ENCODE results near the gene CACTIN.

The CACTIN gene

DNA sequence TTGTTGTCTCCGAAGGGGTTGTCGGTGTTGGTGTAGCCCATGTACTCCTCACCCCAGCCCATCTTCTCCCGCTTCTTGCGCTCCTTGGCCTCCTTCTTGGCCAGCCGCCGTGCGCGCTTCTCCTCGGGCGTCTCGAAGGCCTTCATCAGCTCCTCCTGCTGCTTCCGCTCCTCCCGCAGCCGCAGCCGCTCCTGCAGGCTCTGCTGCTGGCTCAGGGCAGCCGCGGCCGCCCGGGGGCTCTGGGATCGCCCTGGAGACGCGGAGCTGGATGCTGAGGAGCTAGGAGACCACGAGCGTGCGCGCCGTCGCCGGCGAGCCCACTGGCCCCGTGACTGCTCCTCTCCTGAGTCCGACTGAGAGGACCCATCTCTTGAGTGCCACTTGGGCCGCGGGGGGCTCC is 2.9 kb downstream of the CACTIN start:
- no peak for DNase-seq

DNA sequence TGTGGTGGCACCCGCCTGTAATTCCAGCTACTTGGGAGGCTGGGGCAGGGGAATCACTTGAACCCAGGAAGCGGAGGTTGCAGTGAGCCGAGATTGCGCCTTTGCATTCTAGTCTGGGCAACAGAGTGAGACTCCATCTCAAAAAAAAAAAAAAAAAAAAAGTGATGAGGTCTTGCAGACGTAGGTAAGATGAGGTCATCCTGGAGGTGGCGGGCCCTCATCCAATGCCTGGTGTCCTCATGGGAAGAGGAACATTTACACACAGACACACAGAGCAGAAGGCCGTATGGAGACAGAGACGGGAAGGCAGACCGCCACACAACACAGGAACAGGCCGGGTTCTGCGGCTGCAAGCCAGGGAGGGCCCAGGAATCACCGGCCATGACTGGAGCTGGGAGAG is 4.4 kb downstream of the CACTIN start:
- no peak for DNase-seq

DNA sequence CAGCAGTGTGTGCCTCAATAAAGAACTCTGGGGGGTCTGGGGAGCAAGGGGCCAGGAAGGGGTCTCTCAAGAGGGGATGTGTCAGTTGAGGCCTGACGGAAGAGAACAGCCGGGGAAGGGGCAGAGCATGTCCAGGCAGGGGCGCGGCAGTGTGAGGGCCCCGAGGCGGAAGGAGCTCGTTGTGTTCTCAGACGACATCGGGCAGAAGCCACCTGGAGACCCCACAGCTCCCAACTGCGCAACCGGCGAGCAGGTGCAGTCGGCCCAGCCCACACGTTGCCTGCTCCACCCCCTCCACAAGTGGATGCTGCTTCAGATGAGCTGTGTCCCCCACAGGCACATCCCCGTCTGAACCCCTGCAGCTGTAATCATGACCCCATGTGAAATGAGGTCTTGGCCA is 4.9 kb downstream of the CACTIN start:
- DNase-seq: no peak

DNA sequence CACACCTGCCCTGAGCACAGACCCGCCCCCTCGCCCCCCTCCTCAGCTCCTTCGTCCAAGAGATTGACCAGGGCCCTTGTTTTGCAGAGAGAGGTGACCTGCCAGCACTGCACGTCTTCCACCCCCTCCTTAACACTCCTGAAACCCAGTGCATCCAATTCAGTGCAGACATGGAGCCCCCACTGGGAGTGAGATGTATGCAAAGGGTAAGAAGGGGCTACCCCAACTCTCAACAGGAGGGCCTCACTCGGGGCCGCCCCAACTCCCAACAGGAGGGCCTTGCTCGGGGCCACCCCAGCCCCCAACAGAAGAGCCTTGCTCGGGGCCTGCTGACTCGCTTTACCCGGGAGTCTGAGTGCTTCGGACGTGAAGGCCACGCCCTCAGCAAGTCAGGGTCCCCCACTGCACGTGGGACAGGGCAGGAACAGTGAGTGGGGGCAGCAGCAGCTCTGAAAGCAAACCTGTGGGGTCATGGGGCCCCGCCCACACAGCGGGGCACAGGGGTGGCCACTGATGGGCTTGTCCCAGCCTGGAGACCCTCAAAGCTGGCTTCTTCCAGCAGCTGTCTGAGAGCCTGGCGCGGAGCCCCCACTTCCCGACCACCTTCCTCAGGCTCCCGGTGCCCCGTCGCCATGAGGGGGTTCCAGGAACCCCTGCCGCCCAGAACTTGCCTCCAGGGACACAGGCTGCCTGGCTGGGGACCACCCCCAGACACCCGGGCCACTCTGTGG is 5.6 kb downstream of the CACTIN start:
- no peak for DNase-seq

DNA sequence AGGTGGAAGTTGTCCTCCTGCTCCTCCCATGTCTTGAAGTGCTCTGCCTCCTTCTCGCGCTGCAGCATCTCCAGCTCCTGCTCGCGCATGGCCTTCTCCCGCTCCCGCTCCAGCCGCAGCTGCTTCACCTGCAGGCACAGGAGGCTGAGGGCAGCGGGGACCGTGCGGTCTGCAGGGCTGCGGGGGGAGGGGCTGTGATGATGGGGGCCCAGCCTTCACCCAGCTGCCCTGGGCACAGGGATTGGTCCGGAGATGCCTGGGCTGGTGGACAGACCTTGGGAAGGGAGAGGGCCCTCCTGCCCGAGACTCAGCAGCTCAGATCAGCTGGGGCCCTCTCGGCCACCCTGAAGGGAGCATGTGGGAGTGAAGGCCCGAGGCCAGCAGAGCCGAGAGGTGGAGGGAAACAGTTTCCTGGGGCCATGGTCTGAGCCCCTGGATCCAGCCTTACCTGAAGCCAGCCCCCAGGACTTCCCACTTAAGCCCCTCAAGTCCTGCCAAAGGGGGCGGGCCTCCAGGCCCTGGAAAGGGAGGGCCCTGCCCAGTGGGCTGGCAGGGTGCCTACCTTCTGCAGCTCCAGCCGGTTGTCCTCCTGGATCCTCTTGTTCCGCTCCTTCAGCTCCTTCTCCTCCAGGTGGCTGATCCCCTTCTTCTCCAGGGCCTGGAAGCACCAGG is 6.3 kb downstream of the CACTIN start:
- DNase-seq: no peak

DNA sequence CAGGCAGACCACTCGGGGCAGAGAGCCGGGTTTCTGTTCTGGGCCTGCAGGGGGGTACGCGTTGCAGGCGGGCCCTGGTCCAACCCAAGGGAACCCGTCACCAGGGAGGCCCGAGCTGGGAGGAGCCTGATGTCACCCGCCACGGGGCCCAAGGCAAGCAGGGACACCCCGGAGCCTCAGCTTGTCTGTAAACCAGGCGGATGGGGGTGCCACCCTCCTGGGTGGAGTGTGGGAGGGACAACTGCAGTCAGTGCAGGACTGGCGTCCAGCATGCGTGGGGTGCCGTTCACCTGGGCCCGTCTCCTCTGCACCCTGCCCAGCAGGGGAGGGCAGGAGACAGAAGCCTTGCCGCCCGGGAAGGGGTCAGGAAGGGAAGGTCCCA is 7.0 kb downstream of the CACTIN start:
- DNase-seq: no peak

DNA sequence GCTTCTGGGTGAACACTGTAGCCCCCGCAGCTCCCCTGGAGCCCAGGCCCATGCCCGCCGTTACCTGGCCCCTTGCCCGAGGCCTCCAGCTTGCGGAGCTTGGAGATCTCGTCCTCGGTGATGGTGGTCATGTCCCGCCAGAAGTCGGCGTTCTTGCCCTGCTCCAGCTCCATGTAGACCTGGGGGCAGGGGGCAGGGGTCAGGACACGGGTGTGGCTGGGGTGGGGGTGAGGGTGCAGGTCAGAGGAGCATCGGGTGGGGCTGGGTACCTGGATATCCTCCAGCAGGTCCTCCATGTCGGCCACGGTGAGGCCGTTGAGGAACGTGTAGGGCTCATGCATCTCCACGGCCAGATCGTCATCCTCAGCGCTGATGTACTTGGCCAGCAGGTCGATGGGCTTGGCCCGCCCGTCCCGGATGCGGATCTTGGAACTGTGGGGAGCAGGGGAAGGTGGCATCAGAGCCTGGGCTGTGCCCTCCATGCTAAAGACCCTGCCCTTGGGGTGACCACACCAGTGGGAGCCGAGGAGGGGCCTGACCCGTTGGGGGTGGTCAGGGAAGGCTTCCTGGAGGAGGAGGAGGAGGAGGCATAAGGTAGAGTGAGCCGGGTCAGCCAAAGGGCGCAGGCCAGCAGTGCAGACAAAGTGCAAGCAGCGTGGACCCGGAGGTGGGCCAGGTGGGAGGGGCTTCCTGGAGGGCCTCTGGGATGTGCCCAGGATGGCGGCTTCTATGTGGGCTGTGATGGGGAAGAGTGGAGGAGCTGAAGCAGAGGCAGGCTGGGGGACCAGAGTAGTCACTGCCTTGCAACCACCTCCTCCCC is 7.6 kb downstream of the CACTIN start:
- no peak for DNase-seq

DNA sequence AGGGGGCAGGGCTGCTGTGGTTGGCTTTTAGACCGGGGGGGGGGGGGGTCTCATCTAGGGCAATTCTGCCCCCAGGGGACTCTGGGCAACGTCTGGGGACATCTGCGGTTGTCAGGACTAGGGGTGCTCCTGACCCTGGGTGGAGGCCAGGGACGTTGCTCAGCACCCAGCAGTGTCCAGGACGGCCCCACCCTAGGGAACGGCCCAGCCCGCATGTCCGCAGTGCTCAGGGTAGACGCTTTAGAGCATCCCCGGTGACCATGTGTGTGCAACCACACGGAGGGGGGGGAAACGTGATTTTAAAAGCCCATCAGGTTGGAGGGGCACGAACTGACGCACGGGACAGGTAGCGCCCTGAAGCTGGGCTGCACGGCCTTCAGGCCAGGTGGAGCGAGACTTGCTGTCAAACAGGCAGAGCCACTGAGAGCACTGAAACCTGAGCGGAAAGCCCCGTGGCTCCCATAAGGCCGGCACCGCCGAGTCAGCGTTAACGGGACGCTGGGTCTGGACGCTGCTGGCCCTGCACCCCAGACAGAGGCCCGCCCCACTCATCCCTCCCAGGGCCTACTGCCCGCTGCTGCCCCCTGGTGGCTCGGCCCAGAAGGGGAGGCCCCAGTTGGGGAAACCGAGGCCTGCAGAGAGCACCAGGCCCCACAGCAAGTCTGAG is 8.3 kb downstream of the CACTIN start:
- DNase-seq: peak; percentile 70

DNA sequence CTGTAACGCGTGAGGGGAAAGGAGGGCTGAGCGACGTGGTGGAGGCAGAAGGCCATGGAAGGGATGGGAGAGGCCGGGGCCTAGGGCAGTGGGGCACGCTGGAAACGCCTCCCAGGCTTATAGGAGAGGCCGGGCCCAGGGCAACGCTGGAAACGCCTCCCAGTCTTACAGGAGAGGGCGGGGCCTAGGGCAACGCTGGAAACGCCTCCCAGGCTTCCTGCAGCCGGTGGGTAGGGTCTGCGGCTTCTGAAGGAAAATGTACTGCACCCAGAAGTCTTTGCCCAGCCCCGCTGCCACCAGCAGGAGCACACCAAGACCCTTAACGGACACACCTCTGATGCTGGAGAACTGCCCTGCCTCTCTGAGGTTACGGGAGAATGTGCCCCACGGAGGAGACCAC is 9.1 kb downstream of the CACTIN start:
- no peak for DNase-seq

DNA sequence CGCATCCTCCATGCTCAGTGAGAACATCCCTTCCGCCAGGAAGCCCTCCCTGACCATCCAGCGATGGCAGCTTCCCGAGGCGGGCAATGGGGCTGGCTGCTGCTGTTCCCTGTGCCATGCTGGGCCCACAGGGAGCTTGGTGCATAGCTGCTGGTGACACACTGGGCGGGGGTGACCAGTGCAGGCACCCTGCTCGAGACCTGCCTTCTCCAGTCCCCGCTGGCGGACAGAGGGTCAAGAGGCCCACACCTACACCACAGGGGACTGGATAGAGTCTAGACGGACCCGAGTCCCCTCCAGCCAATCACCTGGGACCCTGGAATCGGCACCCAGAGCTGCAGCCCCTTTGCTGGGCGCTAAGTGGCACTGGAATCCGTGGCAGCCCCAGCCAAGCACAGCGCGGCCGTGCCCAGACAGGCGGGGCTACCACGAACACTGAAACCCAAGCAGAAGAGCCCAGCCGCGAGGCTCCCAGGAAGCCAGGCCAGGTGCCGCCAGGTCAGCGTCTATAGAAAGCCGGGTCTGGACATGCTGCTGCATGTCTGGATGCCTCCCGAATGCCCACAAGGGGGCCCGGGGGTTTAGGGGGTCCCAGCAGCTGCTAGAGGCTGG is 11.0 kb downstream of the CACTIN start:
- no peak for DNase-seq

DNA sequence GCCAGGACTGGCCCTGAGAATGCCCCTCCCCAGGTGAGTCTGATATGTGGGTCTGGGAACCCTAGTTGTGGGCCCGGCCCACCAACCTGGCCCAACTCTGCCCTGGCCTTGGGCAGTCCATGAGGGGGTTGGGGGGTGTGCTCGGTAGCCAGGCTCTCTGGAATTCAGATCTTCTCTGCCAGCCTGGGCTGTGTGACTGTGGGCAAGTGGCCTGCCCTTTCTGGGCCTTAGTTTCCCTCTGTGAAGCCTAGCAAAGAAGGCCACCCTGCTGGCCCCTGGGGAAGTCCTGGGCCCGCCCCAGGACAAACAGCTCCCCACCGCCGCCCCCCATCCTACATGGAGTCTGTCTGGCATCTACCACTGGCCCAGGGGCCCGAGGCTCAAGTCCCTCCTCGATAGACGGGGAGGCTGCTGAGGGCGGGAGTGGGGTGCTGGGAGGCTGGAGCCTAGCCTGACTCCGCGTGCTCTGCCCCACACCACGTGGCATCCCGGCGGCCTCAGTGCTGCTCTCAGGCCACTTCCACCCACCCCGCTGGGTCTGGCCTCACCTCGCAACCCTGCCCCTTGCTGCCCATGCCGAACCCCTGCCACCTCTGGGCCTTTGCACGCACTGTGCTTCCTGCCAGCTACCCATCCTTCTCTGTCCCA is 11.6 kb downstream of the CACTIN start:
- no peak for DNase-seq

DNA sequence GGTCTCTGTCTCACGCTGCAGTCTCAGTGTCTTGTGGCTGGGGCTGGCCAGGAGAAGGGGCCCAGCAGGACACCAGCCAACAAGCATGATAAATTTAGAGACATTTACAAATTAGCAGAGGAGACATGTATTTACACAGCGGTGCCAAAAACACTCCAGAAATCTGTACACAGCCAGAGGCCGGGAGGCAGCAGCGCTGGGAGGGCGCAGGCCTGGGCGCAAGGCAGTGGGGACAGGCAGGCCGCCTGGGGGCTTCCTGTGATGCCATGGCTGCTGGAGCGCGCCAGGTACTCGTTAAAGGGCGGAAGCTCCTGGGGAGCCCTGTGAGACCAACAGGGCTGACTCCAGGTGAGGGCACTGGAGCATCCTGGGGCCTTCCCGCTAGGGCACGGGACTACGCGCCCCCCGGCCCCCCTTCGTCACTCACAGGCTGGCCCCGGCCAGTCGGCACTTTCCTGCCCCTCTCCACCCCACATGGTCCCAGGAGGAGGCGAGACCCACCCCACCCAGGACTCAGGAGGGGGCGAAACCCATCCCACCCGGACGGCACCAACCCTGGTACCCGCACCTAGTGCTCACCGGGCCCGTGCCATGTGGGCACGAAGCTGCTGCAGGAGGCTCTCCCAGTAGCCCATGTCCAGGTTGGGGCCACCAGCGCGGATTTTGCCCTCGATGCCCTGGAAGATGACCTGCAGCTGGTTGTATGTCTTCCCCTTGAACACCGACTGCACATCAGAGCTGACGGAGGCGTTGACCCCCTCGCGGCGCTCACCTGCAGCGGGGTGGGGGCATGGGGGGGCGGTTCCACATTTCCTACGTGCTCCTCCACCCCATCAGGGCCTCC is 12.6 kb downstream of the CACTIN start:
- no peak for DNase-seq

DNA sequence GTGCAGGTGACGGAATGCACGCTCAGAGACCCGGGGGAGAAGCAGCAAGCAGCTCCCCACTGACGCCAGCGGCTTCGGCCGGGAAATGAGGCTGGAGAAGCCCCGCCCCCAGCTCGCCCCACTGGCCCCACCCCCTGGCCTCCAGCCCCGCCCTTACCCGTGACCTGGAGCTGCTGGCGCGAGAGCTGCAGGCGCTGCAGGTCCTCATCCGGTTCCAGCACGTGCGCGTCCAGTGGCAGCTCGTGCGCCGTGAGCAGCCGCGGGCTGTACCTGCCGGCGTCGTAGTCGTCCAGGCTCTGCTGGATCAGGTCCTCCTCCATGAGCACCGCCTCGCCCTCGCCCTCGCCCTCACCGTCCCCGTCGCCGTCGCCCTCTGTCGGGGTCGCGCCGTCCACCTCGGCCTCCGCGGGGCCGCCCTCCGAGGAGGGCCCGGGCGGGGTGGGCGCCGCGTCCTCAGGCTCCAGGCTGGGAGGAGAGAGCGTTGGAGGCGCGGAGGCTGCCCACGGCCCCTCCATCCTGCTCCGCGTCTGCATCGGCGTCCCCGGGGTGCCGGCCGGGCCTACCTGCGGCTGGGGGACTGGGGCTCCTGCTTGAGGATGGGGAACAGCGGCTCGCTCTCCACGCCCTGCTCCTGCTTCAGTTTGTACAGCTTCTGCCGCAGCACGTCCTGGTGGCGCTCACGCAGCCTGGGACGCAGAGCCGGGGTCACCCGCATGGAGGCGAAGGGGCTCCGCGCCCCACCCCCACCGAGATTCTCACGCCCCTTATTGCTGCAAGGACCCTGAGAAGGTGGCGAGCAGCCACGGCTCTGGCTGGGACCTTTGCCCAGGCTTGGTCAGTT is 13.5 kb downstream of the CACTIN start:
- DNase-seq: no peak

DNA sequence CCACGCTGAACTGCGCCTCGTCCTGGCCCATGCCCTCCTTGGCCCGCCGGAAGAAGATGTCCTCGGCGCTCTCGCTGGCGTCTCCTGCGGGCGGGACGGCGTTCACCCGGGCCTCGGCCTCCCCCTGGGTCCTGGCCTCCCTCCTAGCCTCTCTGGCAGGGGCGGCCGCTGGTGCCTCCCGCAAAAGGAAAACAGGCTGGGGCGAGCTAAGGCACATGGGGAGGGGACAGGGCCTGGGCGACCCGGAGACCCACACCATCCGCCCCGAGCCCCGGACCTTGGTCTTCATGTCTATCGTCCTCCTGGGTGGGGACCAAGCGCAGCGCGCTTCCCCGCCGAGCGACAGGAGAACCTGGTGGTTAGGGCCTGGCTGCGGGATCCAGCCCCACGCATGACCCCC is 14.3 kb downstream of the CACTIN start:
- no peak for DNase-seq

DNA sequence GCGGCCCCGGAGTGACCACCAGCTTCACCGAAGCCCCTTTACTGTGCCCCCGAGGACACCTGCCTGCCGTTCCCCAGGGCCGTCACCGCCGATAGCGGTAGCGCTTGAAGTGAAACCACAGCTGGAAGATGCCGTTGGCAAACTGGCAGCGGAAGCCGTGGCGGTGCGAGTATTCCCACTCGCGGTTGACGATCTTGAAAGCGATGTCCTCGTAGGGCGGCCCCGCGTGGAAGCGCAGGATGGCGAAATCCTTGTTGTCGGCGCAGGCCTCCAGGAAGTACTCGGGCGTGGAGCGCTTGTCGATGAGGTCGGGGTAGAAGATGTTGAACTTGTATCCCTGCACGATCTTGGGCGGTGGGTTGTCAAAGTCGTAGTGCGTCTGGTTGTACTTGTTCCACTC is 14.7 kb downstream of the CACTIN start:
- DNase-seq: no peak

DNA sequence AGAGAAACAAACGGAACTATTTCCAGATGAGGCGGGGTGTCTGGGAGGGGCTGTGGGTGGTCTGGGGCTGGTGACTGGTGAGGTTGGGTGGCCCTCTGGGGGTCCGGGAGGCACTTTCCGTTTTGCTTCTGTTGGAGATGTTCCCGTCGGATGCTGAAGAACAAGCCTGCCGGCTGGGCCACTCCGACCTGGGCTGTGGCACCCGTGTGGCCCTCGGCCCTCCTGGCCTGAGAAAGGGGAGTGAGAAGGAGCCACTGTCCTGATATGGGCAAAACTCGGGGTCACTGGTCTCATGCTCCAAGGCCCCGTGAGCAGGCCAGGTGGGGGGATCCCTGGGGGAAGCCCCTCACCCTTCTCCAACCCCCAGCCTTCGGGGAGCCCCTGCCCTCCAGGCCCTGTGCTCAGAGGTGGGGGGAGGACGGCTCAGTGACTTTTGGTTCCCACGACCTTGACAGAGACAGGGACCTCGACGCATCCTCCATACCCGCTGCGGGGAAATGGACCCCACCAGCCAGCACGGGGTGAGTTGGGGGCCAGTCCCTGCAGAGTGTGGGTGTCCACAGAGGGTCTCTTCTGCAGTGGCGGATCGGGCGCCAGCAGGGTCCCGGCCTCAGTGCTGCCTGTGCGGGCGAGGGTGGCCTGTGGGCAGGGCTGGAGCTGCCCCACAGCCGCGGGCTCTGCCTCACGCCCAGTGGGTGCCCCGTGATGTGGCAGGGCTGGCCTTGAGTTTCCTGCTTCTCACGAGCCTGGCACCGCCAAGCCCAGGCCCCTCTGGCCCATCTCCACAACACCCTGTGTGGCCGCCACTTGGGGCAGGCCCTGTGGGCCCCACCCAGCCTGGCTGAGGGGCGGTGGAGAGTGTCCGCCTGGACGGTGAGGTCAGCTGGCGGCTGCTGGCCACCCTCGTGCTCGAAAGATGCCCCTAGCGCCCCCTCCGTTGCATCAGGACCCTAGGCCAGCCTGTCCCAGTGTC is 15.6 kb downstream of the CACTIN start:
- no peak for DNase-seq

DNA sequence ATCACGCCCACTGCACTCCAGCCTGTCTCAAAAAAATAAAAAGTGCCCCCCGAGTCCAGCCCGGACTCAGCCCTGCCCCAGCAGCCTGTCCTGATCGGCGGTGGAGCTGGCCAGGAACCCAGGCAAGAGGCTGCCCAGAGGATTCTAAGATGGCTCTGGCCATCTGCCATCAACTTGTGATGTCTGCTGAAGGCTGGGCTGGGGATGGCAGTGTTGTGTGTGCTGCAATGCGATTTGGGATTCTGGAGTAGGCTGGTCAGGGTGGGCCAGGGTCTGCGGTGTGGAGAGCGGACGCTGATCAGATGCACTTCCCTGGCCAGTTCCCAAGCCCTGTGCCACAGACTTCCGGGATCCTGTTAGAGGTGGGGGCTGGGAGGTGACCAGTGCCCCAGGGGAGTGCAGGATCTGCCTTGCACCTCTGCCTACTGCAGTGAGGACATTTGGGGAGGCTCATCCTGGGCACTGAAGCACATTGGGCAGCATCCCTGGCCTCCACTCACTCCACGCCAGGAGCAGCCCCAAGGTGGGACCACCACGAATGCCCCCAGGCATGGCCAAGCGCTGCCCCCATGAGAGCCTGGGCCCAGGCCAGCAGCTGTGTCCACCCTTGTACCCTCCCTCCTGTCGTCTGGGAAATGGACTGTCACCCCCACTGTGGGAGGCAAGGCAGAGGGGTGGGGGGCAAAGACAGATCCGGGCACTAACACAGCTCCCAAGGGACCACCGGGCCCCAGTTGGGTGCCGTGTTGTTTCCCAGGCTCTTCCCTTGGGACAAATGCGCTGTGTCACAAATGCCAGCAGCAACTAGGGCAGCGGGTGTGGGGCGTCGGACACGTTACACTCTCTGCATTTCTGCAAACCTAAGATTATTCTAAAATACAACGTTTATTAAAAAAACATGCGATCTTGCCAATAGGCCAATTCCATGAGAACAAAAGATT is 16.5 kb downstream of the CACTIN start:
- DNase-seq: no peak

DNA sequence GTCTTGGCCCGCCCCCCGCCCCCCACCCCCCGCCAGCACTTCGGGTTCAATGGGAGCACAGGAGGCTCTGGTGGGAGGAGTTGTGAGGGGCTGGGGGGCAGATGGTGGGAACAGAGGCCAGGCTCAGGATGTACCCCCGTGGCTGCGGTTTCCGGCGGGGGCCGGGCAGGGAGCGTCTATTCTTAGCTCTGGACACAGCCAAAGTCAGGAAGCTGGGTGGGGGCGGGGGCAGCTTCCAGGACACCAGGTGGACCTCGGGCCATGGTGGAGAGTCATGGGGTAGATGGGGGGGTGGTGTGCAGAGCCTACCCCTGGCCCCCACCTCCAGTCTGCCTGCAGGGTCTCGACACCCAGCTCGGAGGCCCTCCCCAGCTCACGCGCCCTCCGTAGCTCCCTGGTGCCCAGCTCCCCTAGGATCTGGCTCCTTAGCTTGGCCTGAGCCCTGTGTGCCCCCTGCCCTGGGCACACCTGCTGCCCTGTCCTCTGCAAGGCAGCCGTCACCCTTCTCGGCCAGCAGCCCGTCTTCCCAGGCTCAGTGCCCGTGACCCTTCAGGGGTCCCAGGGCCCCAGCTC is 17.8 kb downstream of the CACTIN start:
- DNase-seq: peak; percentile 66
